Loucy (cell line): ENCODE data around the gene EHF.

Experiments
- H2AFZ ChIP-seq: fragments of 200-600 bp; sonication (generic); 2 replicates; pipeline ENCODE4 v1.6.0; 2016; ENCODE audit warnings: antibody characterized with exemption, mild to moderate bottlenecking, low read length, moderate library complexity
- H3F3A ChIP-seq: fragments of 200-600 bp; 2 replicates; pipeline ENCODE4 v1.6.0; 2016; ENCODE audit warnings: antibody characterized with exemption, low read depth, mild to moderate bottlenecking
- H3K27me3 ChIP-seq: fragments of 200-600 bp; sonication (generic); 2 replicates; pipeline ENCODE4 v1.6.1; 2014; ENCODE audit warnings: low read length, mild to moderate bottlenecking; ENCODE audit not compliant: insufficient read depth, poor library complexity, severe bottlenecking
- H3K36me3 ChIP-seq: fragments of 200-600 bp; sonication (generic); 2 replicates; pipeline ENCODE4 v1.6.1; 2016; ENCODE audit warnings: low read length; ENCODE audit not compliant: insufficient read depth
- H3K4me1 ChIP-seq: fragments of 200-600 bp; sonication (generic); 2 replicates; pipeline ENCODE4 v1.5.1; 2014; ENCODE audit warnings: low read length, mild to moderate bottlenecking; ENCODE audit not compliant: insufficient read depth, poor library complexity, severe bottlenecking
- H3K4me2 ChIP-seq: fragments of 200-600 bp; sonication (generic); 2 replicates; pipeline ENCODE4 v1.6.0; 2014; ENCODE audit warnings: antibody characterized with exemption, low read length, low read depth, mild to moderate bottlenecking; ENCODE audit not compliant: poor library complexity, severe bottlenecking
- H3K4me3 ChIP-seq: fragments of 200-600 bp; sonication (generic); 2 replicates; pipeline ENCODE4 v1.5.1; 2014; ENCODE audit warnings: low read length, mild to moderate bottlenecking, mixed read lengths; ENCODE audit not compliant: poor library complexity, severe bottlenecking
- H3K79me2 ChIP-seq: fragments of 200-600 bp; sonication (generic); 2 replicates; pipeline ENCODE4 v1.6.1; 2014; ENCODE audit warnings: low read length; ENCODE audit not compliant: insufficient read depth
- H3K9ac ChIP-seq: fragments of 200-600 bp; sonication (generic); 2 replicates; pipeline ENCODE4 v1.6.0; 2014; ENCODE audit warnings: mild to moderate bottlenecking, low read depth, low read length, moderate library complexity; ENCODE audit not compliant: poor library complexity, severe bottlenecking
- H3K9me2 ChIP-seq: fragments of 200-600 bp; sonication (generic); replicated peaks from 2 replicates; pipeline ENCODE4 v1.6.1; 2016; ENCODE audit warnings: low read depth, low read length, mixed read lengths
- H3K9me3 ChIP-seq: fragments of 200-600 bp; sonication (generic); 2 replicates; pipeline ENCODE4 v1.6.1; 2014; ENCODE audit warnings: mild to moderate bottlenecking, antibody characterized with exemption, low read length, low read depth; ENCODE audit not compliant: insufficient read depth
- H4K20me1 ChIP-seq: fragments of 200-600 bp; sonication (generic); 2 replicates; pipeline ENCODE4 v1.6.0; 2014; ENCODE audit warnings: antibody characterized with exemption, low read length, mild to moderate bottlenecking; ENCODE audit not compliant: insufficient read depth, poor library complexity, severe bottlenecking
- CTCF ChIP-seq: fragments of 200-600 bp; sonication (generic); conservative IDR thresholded peaks from 2 replicates; pipeline ENCODE4 v1.5.1; 2014; ENCODE audit warnings: mild to moderate bottlenecking, antibody characterized with exemption, low read length
- EZH2phosphoT487 ChIP-seq: fragments of 200-600 bp; IDR thresholded peaks from 2 replicates; pipeline ENCODE4 v1.6.1; 2018; ENCODE audit warnings: antibody characterized with exemption, mild to moderate bottlenecking, moderate library complexity, borderline replicate concordance

EHF gene

DNA sequence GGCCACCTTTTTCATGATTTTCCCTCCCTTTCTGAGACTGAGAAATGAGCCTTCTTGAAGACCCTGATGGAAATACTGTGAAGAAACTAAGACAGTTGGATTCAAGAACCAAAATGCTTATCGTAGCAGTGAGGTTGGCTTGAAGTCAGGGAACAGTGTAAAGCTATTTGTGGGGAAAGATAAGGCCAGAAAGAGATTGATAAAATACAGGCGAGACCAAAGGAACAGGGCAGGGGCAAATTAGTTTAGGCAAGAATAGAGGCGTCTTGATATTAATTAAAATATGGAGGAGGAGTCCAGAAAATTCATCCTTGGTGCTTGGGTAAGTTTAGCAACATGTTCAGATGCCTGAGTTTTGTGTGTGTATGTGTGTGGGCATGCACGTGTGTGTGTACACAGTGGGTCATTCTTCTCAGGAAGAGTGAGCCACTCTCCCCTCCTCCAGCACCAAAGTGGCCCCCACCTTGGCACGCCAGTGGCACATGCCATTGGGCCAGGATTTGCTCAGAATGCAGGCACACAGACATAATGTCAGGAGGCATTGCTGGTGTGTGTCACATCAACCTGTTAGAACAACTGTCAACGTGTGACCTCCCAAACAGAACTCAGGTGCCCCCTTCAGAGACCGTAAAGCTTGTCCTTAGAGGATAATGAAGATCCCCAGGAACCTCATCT is 3.9 kb upstream of the EHF start:
- H3F3A ChIP-seq: no peaks in the 10 kb centered on the region
- no peaks in the 10 kb centered on the region for H3K9me3 ChIP-seq
- no peaks in the 10 kb centered on the region for H3K4me1 ChIP-seq
- no peak overlapping the region for H2AFZ ChIP-seq
- H3K9me2 ChIP-seq: no peaks in the 10 kb centered on the region
- H3K4me3 ChIP-seq: no peak overlapping the region
- no peak for TF ChIP-seq EZH2phosphoT487
- no peak for TF ChIP-seq CTCF
- H3K79me2 ChIP-seq: no peaks in the 10 kb centered on the region
- no peak overlapping the region for H3K9ac ChIP-seq
- no peaks in the 10 kb centered on the region for H4K20me1 ChIP-seq
- no peaks in the 10 kb centered on the region for H3K36me3 ChIP-seq
- H3K27me3 ChIP-seq: no peaks in the 10 kb centered on the region
- no peak overlapping the region for H3K4me2 ChIP-seq

GRCh38 chr11:34618406-34618805 is 2.5 kb upstream of the EHF start:
- Histone ChIP-seq H2AFZ (no peak overlapping the region), H3K79me2 (no peaks in the 10 kb centered on the region), H3K4me3 (no peak overlapping the region), H3K36me3 (no peaks in the 10 kb centered on the region), H3K27me3 (no peaks in the 10 kb centered on the region), H3K4me2 (no peak overlapping the region), H4K20me1 (no peaks in the 10 kb centered on the region), H3K4me1 (no peaks in the 10 kb centered on the region), H3F3A (no peaks in the 10 kb centered on the region), H3K9me3 (no peaks in the 10 kb centered on the region), H3K9me2 (no peaks in the 10 kb centered on the region), H3K9ac (no peak overlapping the region)
- no peak for TF ChIP-seq CTCF
- TF ChIP-seq EZH2phosphoT487: no peak

GRCh38 chr11:34619062-34619516 is 1.8 kb upstream of the EHF start:
- Histone ChIP-seq H3K4me1 (no peaks in the 10 kb centered on the region), H3K4me2 (no peak overlapping the region), H2AFZ (no peak overlapping the region)

More at GRCh38 chr11:34619062-34619516, 1.8 kb upstream of the EHF start:
- Histone ChIP-seq H4K20me1 (no peaks in the 10 kb centered on the region), H3K9me2 (no peaks in the 10 kb centered on the region), H3K9me3 (no peaks in the 10 kb centered on the region), H3K4me3 (no peak overlapping the region), H3F3A (no peaks in the 10 kb centered on the region), H3K27me3 (no peaks in the 10 kb centered on the region), H3K9ac (no peak overlapping the region), H3K79me2 (no peaks in the 10 kb centered on the region), H3K36me3 (no peaks in the 10 kb centered on the region)
- TF ChIP-seq CTCF (no peak), EZH2phosphoT487 (no peak)
